DND-41 (cell line): Measurements from ENCODE around the gene RNF38.
"Not testable (repeated sequence)": the region's sequence is repeated elsewhere in the genome, so short reads cannot be mapped to it uniquely, and the experiment has no call there.

ENCODE experiments used
- ATAC-seq: fragments of 200-7000 bp; cut with Tn5 transposase; 3 replicates; pipeline ENCODE4 v1.9.1; 2021; ENCODE audit warnings: low read depth; ENCODE audit not compliant: insufficient read depth
- DNase-seq: peaks from one replicate; pipeline ENCODE4 v3.0.0-alpha.2; 2020
- H2AFZ ChIP-seq: 2 replicates; pipeline ENCODE4 v1.6.0; 2012; ENCODE audit warnings: low read depth, low read length
- H3K27ac ChIP-seq: 2 replicates; pipeline ENCODE4 v1.5.1; 2012; ENCODE audit warnings: low read length, inconsistent platforms
- H3K27me3 ChIP-seq: fragments of 200-600 bp; sonication (generic); 2 replicates; pipeline ENCODE4 v1.6.0; 2012; ENCODE audit warnings: low read length, mild to moderate bottlenecking, inconsistent platforms; ENCODE audit not compliant: insufficient read depth, poor library complexity
- H3K36me3 ChIP-seq: 2 replicates; pipeline ENCODE4 v1.5.1; 2012; ENCODE audit warnings: low read length, inconsistent platforms; ENCODE audit not compliant: insufficient read depth
- H3K4me1 ChIP-seq: 2 replicates; pipeline ENCODE4 v1.5.1; 2012; ENCODE audit warnings: mild to moderate bottlenecking, low read length; ENCODE audit not compliant: insufficient read depth
- H3K4me2 ChIP-seq: 2 replicates; pipeline ENCODE4 v1.6.0; 2012; ENCODE audit warnings: mild to moderate bottlenecking, moderate library complexity, low read length, inconsistent platforms; ENCODE audit not compliant: insufficient read depth
- H3K4me3 ChIP-seq, 2 experiments: fragments of 200-600 bp in 1 of 2; shearing (Covaris generic) in 1 of 2; 2 replicates each; pipeline ENCODE4 v1.5.1; 2012 to 2016; ENCODE audit warnings: inconsistent platforms in 2 of 2, low read length in 2 of 2, mild to moderate bottlenecking in 2 of 2, low read depth in 1 of 2, moderate library complexity in 1 of 2
- H3K79me2 ChIP-seq: 2 replicates; pipeline ENCODE4 v1.6.0; 2012; ENCODE audit warnings: low read length, inconsistent platforms; ENCODE audit not compliant: insufficient read depth
- H3K9ac ChIP-seq: 2 replicates; pipeline ENCODE4 v1.6.0; 2012; ENCODE audit warnings: low read depth, mild to moderate bottlenecking, inconsistent platforms, low read length, moderate library complexity
- H3K9me3 ChIP-seq: 2 replicates; pipeline ENCODE4 v1.5.1; 2012; ENCODE audit warnings: low read length, moderate library complexity, mild to moderate bottlenecking, inconsistent platforms; ENCODE audit not compliant: insufficient read depth, severe bottlenecking
- H4K20me1 ChIP-seq: 2 replicates; pipeline ENCODE4 v1.6.0; 2012; ENCODE audit warnings: low read length; ENCODE audit not compliant: insufficient read depth
- CTCF ChIP-seq: IDR thresholded peaks from 2 replicates; pipeline ENCODE4 v1.5.1; 2012; ENCODE audit warnings: borderline replicate concordance, low read length, moderate library complexity, mild to moderate bottlenecking; ENCODE audit not compliant: poor library complexity, severe bottlenecking; ENCODE audit errors: extremely low read depth
- EZH2 ChIP-seq: IDR thresholded peaks from 3 replicates; pipeline ENCODE4 v1.6.1; 2012; ENCODE audit warnings: borderline replicate concordance, low read depth, mild to moderate bottlenecking, moderate library complexity, low read length, inconsistent platforms; ENCODE audit not compliant: severe bottlenecking

Gene RNF38

GRCh38 chr9:36389590-36389989 lies 10.5 kb downstream of the RNF38 start:
- Histone ChIP-seq H2AFZ (no peak overlapping the region), H3K4me3 (no peak overlapping the region), H3K4me1 (no peaks in the 10 kb centered on the region), H3K9me3 (no peaks in the 10 kb centered on the region), H3K79me2 (peaks cover 96% of the 10 kb centered on the region), H3K36me3 (peaks cover 31% of the 10 kb centered on the region; the same call in 1 of the 2 replicates), H4K20me1 (peaks cover 29% of the 10 kb centered on the region; the same call in 1 of the 2 replicates), H3K9ac (no peak overlapping the region), H3K27ac (no peak overlapping the region), H3K27me3 (no peaks in the 10 kb centered on the region), H3K4me2 (no peak overlapping the region)
- no peak for TF ChIP-seq CTCF
- no peak for TF ChIP-seq EZH2
- DNase-seq (no peak), ATAC-seq (no peak)

- H4K20me1 ChIP-seq: peaks cover 28% of the 10 kb centered on the region; the same call in 1 of the 2 replicates
- not testable (repeated sequence) for ATAC-seq, H3K27me3 ChIP-seq, H2AFZ ChIP-seq, H3K9ac ChIP-seq, H3K4me3 ChIP-seq, H3K9me3 ChIP-seq, H3K4me1 ChIP-seq, H3K4me2 ChIP-seq, H3K27ac ChIP-seq, DNase-seq
- H3K79me2 ChIP-seq: peaks cover 98% of the 10 kb centered on the region
- peaks cover 28% of the 10 kb centered on the region; the same call in 1 of the 2 replicates for H3K36me3 ChIP-seq
Observed at GRCh38 chr9:36386396-36386965, 13.6 kb downstream of the RNF38 start.

GRCh38 chr9:36382484-36382883 lies 17.6 kb downstream of the RNF38 start:
- H3K9ac ChIP-seq: no peak overlapping the region
- no peak for DNase-seq

More at GRCh38 chr9:36382484-36382883, 17.6 kb downstream of the RNF38 start:
- TF ChIP-seq CTCF (no peak), EZH2 (no peak)
- H3K9me3 ChIP-seq: no peaks in the 10 kb centered on the region
- H3K4me3 ChIP-seq: no peak overlapping the region
- peaks cover 15% of the 10 kb centered on the region; the same call in 1 of the 2 replicates for H3K36me3 ChIP-seq
- H3K4me2 ChIP-seq: no peak overlapping the region
- ATAC-seq: no peak
- H3K27ac ChIP-seq: no peak overlapping the region
- H2AFZ ChIP-seq: no peak overlapping the region
- H4K20me1 ChIP-seq: peaks cover 26% of the 10 kb centered on the region; the same call in 1 of the 2 replicates
- no peaks in the 10 kb centered on the region for H3K27me3 ChIP-seq
- H3K79me2 ChIP-seq: peaks cover 95% of the 10 kb centered on the region
- no peaks in the 10 kb centered on the region for H3K4me1 ChIP-seq
